ENCODE results near the gene PFDN2.

DNA sequence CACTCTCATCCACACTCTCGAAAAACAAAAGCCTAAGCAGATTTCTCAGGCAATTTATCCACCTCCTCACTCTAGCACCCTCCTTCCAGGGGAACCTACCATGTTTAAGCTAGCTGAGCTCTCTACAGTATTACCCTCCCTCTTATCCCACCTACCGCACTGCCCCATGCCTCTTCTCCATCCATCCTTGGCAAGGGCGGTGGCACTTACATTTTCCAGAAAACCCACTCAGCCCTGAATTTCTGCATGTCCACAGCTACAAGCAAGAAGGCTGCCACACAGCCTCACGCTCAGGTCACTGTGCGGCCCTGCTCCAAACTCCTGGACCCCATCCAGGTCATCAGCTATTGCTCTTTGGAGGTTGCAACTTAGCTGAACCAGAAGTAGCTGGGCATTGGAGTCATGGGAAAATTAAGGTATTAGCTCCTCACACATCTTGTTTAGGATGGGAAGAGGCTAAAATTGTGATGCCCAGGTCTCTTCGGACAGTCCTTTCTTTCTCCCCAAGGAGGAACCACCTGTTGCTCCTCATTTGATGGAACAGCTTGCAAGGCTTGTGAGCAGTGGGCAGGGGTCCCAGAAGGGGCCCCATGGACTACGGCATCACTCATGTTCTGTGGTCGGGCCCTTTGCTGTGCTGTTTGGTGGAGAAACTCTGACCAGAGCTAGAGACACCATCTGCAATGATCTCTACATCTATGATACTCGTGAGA, 18.6 kb downstream of the PFDN2 start:
- TF ChIP-seq, protein P1, sequence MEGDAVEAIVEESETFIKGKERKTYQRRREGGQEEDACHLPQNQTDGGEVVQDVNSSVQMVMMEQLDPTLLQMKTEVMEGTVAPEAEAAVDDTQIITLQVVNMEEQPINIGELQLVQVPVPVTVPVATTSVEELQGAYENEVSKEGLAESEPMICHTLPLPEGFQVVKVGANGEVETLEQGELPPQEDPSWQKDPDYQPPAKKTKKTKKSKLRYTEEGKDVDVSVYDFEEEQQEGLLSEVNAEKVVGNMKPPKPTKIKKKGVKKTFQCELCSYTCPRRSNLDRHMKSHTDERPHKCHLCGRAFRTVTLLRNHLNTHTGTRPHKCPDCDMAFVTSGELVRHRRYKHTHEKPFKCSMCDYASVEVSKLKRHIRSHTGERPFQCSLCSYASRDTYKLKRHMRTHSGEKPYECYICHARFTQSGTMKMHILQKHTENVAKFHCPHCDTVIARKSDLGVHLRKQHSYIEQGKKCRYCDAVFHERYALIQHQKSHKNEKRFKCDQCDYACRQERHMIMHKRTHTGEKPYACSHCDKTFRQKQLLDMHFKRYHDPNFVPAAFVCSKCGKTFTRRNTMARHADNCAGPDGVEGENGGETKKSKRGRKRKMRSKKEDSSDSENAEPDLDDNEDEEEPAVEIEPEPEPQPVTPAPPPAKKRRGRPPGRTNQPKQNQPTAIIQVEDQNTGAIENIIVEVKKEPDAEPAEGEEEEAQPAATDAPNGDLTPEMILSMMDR (conservative IDR thresholded peaks at IDR 0.05; ENCODE audit: low read depth in 2 of 2): no peak
- TF ChIP-seq CREB1 (CRISPR knock-in tag; IDR thresholded peaks at IDR 0.05; ENCODE audit: low read depth) (no peak), EZH2 (IDR thresholded peaks at IDR 0.05; ENCODE audit: low read depth, unreplicated experiment) (no peak), EZH2phosphoT487 (IDR thresholded peaks at IDR 0.05; ENCODE audit: unreplicated experiment) (no peak), POLR2AphosphoS5 (IDR thresholded peaks at IDR 0.05; ENCODE audit: low read depth) (no peak), JUNB (IDR thresholded peaks at IDR 0.05; ENCODE audit: unreplicated experiment) (no peak)
- TF ChIP-seq, protein P2, sequence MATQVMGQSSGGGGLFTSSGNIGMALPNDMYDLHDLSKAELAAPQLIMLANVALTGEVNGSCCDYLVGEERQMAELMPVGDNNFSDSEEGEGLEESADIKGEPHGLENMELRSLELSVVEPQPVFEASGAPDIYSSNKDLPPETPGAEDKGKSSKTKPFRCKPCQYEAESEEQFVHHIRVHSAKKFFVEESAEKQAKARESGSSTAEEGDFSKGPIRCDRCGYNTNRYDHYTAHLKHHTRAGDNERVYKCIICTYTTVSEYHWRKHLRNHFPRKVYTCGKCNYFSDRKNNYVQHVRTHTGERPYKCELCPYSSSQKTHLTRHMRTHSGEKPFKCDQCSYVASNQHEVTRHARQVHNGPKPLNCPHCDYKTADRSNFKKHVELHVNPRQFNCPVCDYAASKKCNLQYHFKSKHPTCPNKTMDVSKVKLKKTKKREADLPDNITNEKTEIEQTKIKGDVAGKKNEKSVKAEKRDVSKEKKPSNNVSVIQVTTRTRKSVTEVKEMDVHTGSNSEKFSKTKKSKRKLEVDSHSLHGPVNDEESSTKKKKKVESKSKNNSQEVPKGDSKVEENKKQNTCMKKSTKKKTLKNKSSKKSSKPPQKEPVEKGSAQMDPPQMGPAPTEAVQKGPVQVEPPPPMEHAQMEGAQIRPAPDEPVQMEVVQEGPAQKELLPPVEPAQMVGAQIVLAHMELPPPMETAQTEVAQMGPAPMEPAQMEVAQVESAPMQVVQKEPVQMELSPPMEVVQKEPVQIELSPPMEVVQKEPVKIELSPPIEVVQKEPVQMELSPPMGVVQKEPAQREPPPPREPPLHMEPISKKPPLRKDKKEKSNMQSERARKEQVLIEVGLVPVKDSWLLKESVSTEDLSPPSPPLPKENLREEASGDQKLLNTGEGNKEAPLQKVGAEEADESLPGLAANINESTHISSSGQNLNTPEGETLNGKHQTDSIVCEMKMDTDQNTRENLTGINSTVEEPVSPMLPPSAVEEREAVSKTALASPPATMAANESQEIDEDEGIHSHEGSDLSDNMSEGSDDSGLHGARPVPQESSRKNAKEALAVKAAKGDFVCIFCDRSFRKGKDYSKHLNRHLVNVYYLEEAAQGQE (IDR thresholded peaks at IDR 0.05; ENCODE audit: unreplicated experiment): no peak
- TF ChIP-seq, protein P3, sequence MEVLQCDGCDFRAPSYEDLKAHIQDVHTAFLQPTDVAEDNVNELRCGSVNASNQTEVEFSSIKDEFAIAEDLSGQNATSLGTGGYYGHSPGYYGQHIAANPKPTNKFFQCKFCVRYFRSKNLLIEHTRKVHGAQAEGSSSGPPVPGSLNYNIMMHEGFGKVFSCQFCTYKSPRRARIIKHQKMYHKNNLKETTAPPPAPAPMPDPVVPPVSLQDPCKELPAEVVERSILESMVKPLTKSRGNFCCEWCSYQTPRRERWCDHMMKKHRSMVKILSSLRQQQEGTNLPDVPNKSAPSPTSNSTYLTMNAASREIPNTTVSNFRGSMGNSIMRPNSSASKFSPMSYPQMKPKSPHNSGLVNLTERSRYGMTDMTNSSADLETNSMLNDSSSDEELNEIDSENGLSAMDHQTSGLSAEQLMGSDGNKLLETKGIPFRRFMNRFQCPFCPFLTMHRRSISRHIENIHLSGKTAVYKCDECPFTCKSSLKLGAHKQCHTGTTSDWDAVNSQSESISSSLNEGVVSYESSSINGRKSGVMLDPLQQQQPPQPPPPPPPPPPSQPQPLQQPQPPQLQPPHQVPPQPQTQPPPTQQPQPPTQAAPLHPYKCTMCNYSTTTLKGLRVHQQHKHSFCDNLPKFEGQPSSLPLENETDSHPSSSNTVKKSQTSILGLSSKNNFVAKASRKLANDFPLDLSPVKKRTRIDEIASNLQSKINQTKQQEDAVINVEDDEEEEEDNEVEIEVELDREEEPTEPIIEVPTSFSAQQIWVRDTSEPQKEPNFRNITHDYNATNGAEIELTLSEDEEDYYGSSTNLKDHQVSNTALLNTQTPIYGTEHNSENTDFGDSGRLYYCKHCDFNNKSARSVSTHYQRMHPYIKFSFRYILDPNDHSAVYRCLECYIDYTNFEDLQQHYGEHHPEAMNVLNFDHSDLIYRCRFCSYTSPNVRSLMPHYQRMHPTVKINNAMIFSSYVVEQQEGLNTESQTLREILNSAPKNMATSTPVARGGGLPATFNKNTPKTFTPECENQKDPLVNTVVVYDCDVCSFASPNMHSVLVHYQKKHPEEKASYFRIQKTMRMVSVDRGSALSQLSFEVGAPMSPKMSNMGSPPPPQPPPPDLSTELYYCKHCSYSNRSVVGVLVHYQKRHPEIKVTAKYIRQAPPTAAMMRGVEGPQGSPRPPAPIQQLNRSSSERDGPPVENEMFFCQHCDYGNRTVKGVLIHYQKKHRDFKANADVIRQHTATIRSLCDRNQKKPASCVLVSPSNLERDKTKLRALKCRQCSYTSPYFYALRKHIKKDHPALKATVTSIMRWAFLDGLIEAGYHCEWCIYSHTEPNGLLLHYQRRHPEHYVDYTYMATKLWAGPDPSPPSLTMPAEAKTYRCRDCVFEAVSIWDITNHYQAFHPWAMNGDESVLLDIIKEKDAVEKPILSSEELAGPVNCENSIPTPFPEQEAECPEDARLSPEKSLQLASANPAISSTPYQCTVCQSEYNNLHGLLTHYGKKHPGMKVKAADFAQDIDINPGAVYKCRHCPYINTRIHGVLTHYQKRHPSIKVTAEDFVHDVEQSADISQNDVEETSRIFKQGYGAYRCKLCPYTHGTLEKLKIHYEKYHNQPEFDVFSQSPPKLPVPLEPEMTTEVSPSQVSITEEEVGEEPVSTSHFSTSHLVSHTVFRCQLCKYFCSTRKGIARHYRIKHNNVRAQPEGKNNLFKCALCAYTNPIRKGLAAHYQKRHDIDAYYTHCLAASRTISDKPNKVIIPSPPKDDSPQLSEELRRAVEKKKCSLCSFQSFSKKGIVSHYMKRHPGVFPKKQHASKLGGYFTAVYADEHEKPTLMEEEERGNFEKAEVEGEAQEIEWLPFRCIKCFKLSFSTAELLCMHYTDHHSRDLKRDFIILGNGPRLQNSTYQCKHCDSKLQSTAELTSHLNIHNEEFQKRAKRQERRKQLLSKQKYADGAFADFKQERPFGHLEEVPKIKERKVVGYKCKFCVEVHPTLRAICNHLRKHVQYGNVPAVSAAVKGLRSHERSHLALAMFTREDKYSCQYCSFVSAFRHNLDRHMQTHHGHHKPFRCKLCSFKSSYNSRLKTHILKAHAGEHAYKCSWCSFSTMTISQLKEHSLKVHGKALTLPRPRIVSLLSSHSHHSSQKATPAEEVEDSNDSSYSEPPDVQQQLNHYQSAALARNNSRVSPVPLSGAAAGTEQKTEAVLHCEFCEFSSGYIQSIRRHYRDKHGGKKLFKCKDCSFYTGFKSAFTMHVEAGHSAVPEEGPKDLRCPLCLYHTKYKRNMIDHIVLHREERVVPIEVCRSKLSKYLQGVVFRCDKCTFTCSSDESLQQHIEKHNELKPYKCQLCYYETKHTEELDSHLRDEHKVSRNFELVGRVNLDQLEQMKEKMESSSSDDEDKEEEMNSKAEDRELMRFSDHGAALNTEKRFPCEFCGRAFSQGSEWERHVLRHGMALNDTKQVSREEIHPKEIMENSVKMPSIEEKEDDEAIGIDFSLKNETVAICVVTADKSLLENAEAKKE (CRISPR knock-in tag; IDR thresholded peaks at IDR 0.05): no peak
